K562 (cell line): ENCODE results near the gene SLC4A2. TPM values are rescaled to one million over a fixed set of nuclear protein-coding genes. Genes with fewer than 3 reads are reported as not detected.

ENCODE experiments used
- ATAC-seq: fragments of 200-7000 bp; cut with Tn5 transposase; 3 replicates; pipeline ENCODE4 v1.9.1; 2020; ENCODE audit warnings: moderate library complexity
- BruUV-seq: library from RNA; stranded (reverse); fragments of 400-500 nt; replicated peaks from 2 replicates; lab custom pipeline; 2021; lab: Mats Ljungman, UMichigan
- CTCF ChIA-PET: fragments of 300-600 bp; formaldehyde crosslinking; extraction: SDS; loops from one replicate; lab custom pipeline; 2021; ENCODE audit warnings: low intra/inter-chr PET ratio; lab: Yijun Ruan, JAX
- POLR2A ChIA-PET: fragments of 300-600, 350-650 bp; sonication (Branson Sonifier 250); formaldehyde crosslinking; extraction: SDS; loops from one replicate; lab custom pipeline; 2021; ENCODE audit warnings: antibody characterized with exemption, inconsistent platforms; lab: Yijun Ruan, JAX
- DNase-seq, 4 experiments: peaks; one replicate each; pipeline versions ENCODE4 v3.0.0 to v3.0.0-alpha.2; 2011 to 2018; ENCODE audit warnings: low spot score in 3 of 4, mixed read lengths in 3 of 4; ENCODE audit errors: extremely low read depth in 1 of 4
- FAIRE-seq: peaks from 2 replicates; lab custom pipeline; 2011; peaks lifted over from hg19 to GRCh38; lab: Jason Lieb, UNC
- H2AFZ ChIP-seq: 2 replicates; pipeline ENCODE4 v1.6.0; 2011; ENCODE audit warnings: low read depth, low read length, control low read depth, inconsistent platforms
- H3K27ac ChIP-seq: fragments of 200-600 bp; 3 replicates; pipeline ENCODE4 v1.8.0; 2011; ENCODE audit warnings: low read depth, mild to moderate bottlenecking, control low read depth, inconsistent platforms, low read length, moderate library complexity, mixed read lengths; ENCODE audit errors: extremely low read depth
- H3K27me3 ChIP-seq, 2 experiments: fragments of 300-600 bp in 1 of 2; 2 replicates in 1 of 2; 3 replicates in 1 of 2; pipeline versions ENCODE4 v1.6.0 to v1.8.0; 2011; ENCODE audit warnings: inconsistent platforms in 2 of 2, low read length in 2 of 2, mild to moderate bottlenecking in 1 of 2, mixed read lengths in 1 of 2, moderate library complexity in 1 of 2; ENCODE audit not compliant: control insufficient read depth in 2 of 2, insufficient read depth in 2 of 2
- H3K36me3 ChIP-seq: fragments of 300-600 bp; 3 replicates; pipeline ENCODE4 v1.8.0; 2011; ENCODE audit warnings: mild to moderate bottlenecking, low read length, inconsistent platforms; ENCODE audit not compliant: control insufficient read depth, insufficient read depth
- H3K4me1 ChIP-seq, 2 experiments: fragments of 200-600 bp in 1 of 2; replicated peaks in 1 of 2; 2 replicates in 1 of 2; 3 replicates in 1 of 2; pipeline versions ENCODE4 v1.5.1 to v1.8.0; 2011; ENCODE audit warnings: inconsistent platforms in 2 of 2, low read length in 2 of 2, mild to moderate bottlenecking in 1 of 2, mixed read lengths in 1 of 2, moderate library complexity in 1 of 2; ENCODE audit not compliant: control insufficient read depth in 2 of 2, insufficient read depth in 2 of 2
- H3K4me2 ChIP-seq: 2 replicates; pipeline ENCODE4 v1.6.1; 2011; ENCODE audit warnings: low read length, control low read depth, inconsistent platforms, mixed read lengths; ENCODE audit not compliant: insufficient read depth
- H3K4me3 ChIP-seq: fragments of 200-600 bp; sonication (generic), shearing (Covaris generic); 2 replicates; pipeline ENCODE4 v1.5.1; 2016; ENCODE audit warnings: control low read depth, inconsistent platforms
- H3K79me2 ChIP-seq: fragments of 200-600 bp; 3 replicates; pipeline ENCODE4 v1.8.0; 2011; ENCODE audit warnings: low read length, inconsistent platforms; ENCODE audit not compliant: control insufficient read depth, insufficient read depth
- H3K9ac ChIP-seq, 2 experiments: 2 replicates each; pipeline versions ENCODE4 v1.6.0 to v1.6.1; 2011; ENCODE audit warnings: low read depth in 2 of 2, low read length in 2 of 2, control low read depth in 1 of 2, inconsistent platforms in 1 of 2, mild to moderate bottlenecking in 1 of 2, mixed read lengths in 1 of 2; ENCODE audit not compliant: insufficient read depth in 1 of 2
- H3K9me1 ChIP-seq: one replicate; pipeline ENCODE4 v1.6.0; 2011; ENCODE audit warnings: inconsistent platforms, mild to moderate bottlenecking, low read length, moderate library complexity; ENCODE audit not compliant: control insufficient read depth, insufficient read depth
- H3K9me3 ChIP-seq: replicated peaks from 2 replicates; pipeline ENCODE4 v1.5.1; 2011; ENCODE audit warnings: low read depth, low read length, inconsistent platforms; ENCODE audit not compliant: control insufficient read depth, insufficient read depth
- H4K20me1 ChIP-seq: replicated peaks from 2 replicates; pipeline ENCODE4 v1.6.1; 2011; ENCODE audit warnings: low read length, inconsistent platforms, mixed read lengths; ENCODE audit not compliant: control insufficient read depth, insufficient read depth
- BCL6 ChIP-seq: fragments of 250-450 bp; sonication (Bioruptor Pico); IDR thresholded peaks from 2 replicates; pipeline ENCODE4 v1.4.0; 2020
- BCOR ChIP-seq: fragments of 450-650 bp; IDR thresholded peaks from 2 replicates; pipeline ENCODE4 v1.6.1; 2016
- CHD1 ChIP-seq: fragments of 200-600 bp; sonication (generic); IDR thresholded peaks from one replicate; pipeline ENCODE4 v1.6.1; 2012; ENCODE audit warnings: mild to moderate bottlenecking, moderate library complexity, low read length, inconsistent platforms
- ETV5 ChIP-seq: sonication (generic); formaldehyde crosslinking; IDR thresholded peaks from 2 replicates; pipeline ENCODE4 v1.4.0; 2020; ENCODE audit warnings: low read depth, mild to moderate bottlenecking, missing genetic modification reagents
- FOXK2 ChIP-seq, 2 experiments: fragments of 450-650 bp; IDR thresholded peaks in 1 of 2; conservative IDR thresholded peaks in 1 of 2; 2 replicates each; pipeline ENCODE4 v1.6.1; 2016; ENCODE audit warnings: low read depth in 2 of 2, mild to moderate bottlenecking in 1 of 2
- FUS ChIP-seq: fragments of 200-400 bp; formaldehyde crosslinking; optimal IDR thresholded peaks from 2 replicates; pipeline ENCODE3; 2017; ENCODE audit warnings: low read depth, low read length
- HCFC1 ChIP-seq: IDR thresholded peaks from 2 replicates; pipeline ENCODE4 v1.6.1; 2012; ENCODE audit warnings: low read depth, low read length, improper control_type of control experiment
- LCOR ChIP-seq: sonication (generic); formaldehyde crosslinking; IDR thresholded peaks from 2 replicates; pipeline ENCODE4 v1.8.0; 2022; ENCODE audit warnings: mild to moderate bottlenecking, missing genetic modification reagents
- PCBP1 ChIP-seq: fragments of 200-400 bp; formaldehyde crosslinking; IDR thresholded peaks from 2 replicates; pipeline ENCODE4 v1.6.1; 2018; ENCODE audit warnings: mild to moderate bottlenecking, low read depth, low read length; ENCODE audit not compliant: poor library complexity, severe bottlenecking
- PHB2 ChIP-seq: fragments of 450-650 bp; IDR thresholded peaks from 2 replicates; pipeline ENCODE4 v1.6.1; 2017; ENCODE audit warnings: low read depth
- RBBP5 ChIP-seq: fragments of 200-600 bp; sonication (generic); IDR thresholded peaks from 2 replicates; pipeline ENCODE4 v1.6.1; 2012; ENCODE audit warnings: borderline replicate concordance, mild to moderate bottlenecking, low read length, control low read depth, inconsistent platforms; ENCODE audit not compliant: insufficient read depth, poor library complexity, severe bottlenecking
- RBM39 ChIP-seq: fragments of 200-400 bp; formaldehyde crosslinking; optimal IDR thresholded peaks from 2 replicates; pipeline ENCODE3; 2018; ENCODE audit warnings: low read depth, low read length
- SMARCE1 ChIP-seq: fragments of 450-650 bp; IDR thresholded peaks from 2 replicates; pipeline ENCODE4 v1.7.1; 2016; ENCODE audit warnings: mild to moderate bottlenecking
- SNIP1 ChIP-seq: fragments of 450-650 bp; IDR thresholded peaks from 2 replicates; pipeline ENCODE4 v1.7.1; 2017; ENCODE audit warnings: low read depth, mild to moderate bottlenecking
- STAT6 ChIP-seq: sonication (generic); formaldehyde crosslinking; IDR thresholded peaks from 2 replicates; pipeline ENCODE4 v1.8.1; 2023; ENCODE audit warnings: mild to moderate bottlenecking, missing genetic modification reagents
- TEAD4 ChIP-seq, 2 experiments: sonication (generic) in 1 of 2; formaldehyde crosslinking in 1 of 2; IDR thresholded peaks; 2 replicates each; pipeline versions ENCODE4 v1.6.1 to v1.8.0; 2012 to 2022; ENCODE audit warnings: borderline replicate concordance in 1 of 2, inconsistent platforms in 1 of 2, low read length in 1 of 2, mild to moderate bottlenecking in 1 of 2, missing genetic modification reagents in 1 of 2
- ZNF174 ChIP-seq: fragments of 250-450 bp; sonication (Bioruptor Pico); IDR thresholded peaks from 2 replicates; pipeline ENCODE4 v1.4.0; 2020; ENCODE audit warnings: mild to moderate bottlenecking
- ZNF444 ChIP-seq: fragments of 250-450 bp; sonication (Bioruptor Pico); IDR thresholded peaks from 2 replicates; pipeline ENCODE4 v1.4.0; 2020; ENCODE audit warnings: mild to moderate bottlenecking, moderate library complexity
- ZNF583 ChIP-seq: fragments of 250-450 bp; sonication (Bioruptor Pico); IDR thresholded peaks from 2 replicates; pipeline ENCODE4 v1.4.0; 2020
- ZNF785 ChIP-seq: fragments of 250-450 bp; sonication (Bioruptor Pico); IDR thresholded peaks from 2 replicates; pipeline ENCODE4 v1.4.0; 2020; ENCODE audit warnings: mild to moderate bottlenecking
- WGBS: fragments of 100-300 bp; shearing (Covaris generic); methylation state at CpG from one replicate; pipeline ENCODE4 v1.1.6; 2016; ENCODE audit warnings: low coverage, mixed read lengths; ENCODE audit not compliant: insufficient coverage; ENCODE audit errors: missing lambda C conversion rate; 5-methylcytosine and 5-hydroxymethylcytosine counted together
- in situ Hi-C: fragments of 300-500 bp; cut with MboI; formaldehyde crosslinking; loops from 4 replicates; pipeline ENCODE4 v1.15.0; 2018; ENCODE audit warnings: inconsistent platforms, mixed read lengths
- intact Hi-C: fragments of 100-400 bp; cut with micrococcal nuclease; formaldehyde crosslinking; loops from 2 replicates; pipeline ENCODE4 v1.14.2; 2022
- polyA plus RNA-seq, 8 experiments: library from polyadenylated mRNA; depleted of rRNA in 4 of 8; stranded (reverse) in 5 of 8; unstranded in 3 of 8; fragments of >200 nt; fragmentation: Nextera tagmentation in 2 of 8; fragmentation: Illumina TruSeq in 1 of 8; extraction: Ambion mirVana in 2 of 8; extraction: Trizol in 1 of 8; gene quantifications; 2 replicates each; pipeline versions ENCODE4 v1.2.1 to v1.2.3, GENCODE V29; 2011 to 2014; ENCODE audit warnings: inconsistent platforms in 1 of 8, missing spikeins in 1 of 8
- total RNA-seq, 7 experiments: library from RNA; depleted of rRNA in 6 of 7; stranded (reverse); fragments of >200 nt in 6 of 7; fragmentation: Illumina TruSeq in 2 of 7; extraction: Trizol in 2 of 7; gene quantifications; 2 replicates each; pipeline versions ENCODE4 v1.2.1 to v1.2.3, GENCODE V29; 2011 to 2021; ENCODE audit warnings: low replicate concordance in 1 of 7

Gene SLC4A2
- total and polyA plus RNA-seq, 9 of the 15 experiments (the other 6 are each of a cell fraction or from before 2014, with no cell fraction given): 11.4 to 375 (median 130) TPM

- no TSS peak for BruUV-seq
- peak overlapping the region; percentile 85 to 91 for H3K9ac ChIP-seq
- TF ChIP-seq HCFC1 (no peak), FOXK2 (conservative IDR thresholded peaks at IDR 0.05 in 1 of 2, IDR thresholded peaks at IDR 0.05 in 1 of 2; ENCODE audit: low read depth in 2 of 2) (0 out of 4 replicates have a peak, but pooled peaks of 1 of the 2 experiments have one; percentile 14), RBM39 (peak; percentile 89), SMARCE1 (peak; percentile 46), RBBP5 (peak; percentile 29), ZNF174 (no peak), TEAD4 (IDR thresholded peaks at IDR 0.05; ENCODE audit: low read length) (no peak; the same call in 1 of the 2 replicates), TEAD4 (CRISPR knock-in tag; IDR thresholded peaks at IDR 0.05; ENCODE audit: borderline replicate concordance) (no peak), FUS (no peak), BCL6 (CRISPR knock-in tag) (no peak), STAT6 (CRISPR knock-in tag) (no peak), SNIP1 (no peak), CHD1 (peak; percentile 45), BCOR (peak; percentile 33; the same call in 1 of the 2 replicates), LCOR (CRISPR knock-in tag) (0 out of 2 replicates have a peak, but pooled peaks have one; percentile 25), ETV5 (CRISPR knock-in tag) (no peak), ZNF583 (CRISPR knock-in tag) (no peak), PHB2 (0 out of 2 replicates have a peak, but pooled peaks have one; percentile 60), ZNF444 (CRISPR knock-in tag) (no peak), ZNF785 (CRISPR knock-in tag) (no peak), PCBP1 (peak; percentile 34)
These were observed 2.1 kb downstream of the SLC4A2 start for GRCh38 chr7:151061213-151062110.

More at GRCh38 chr7:151061213-151062110, 2.1 kb downstream of the SLC4A2 start:
- CTCF ChIA-PET: interaction anchor here (0.7 kb wide), 1 partner anchor 52 kb away, joined by 5 read pairs; no protein-coding TSS in a partner anchor
- Histone ChIP-seq H3K9me3 (no peaks in the 10 kb centered on the region), H3K27me3 (no peaks in the 10 kb centered on the region), H3K79me2 (peaks cover 68% of the 10 kb centered on the region), H2AFZ (0 out of 2 replicates have a peak overlapping the region, but pooled peaks have one; percentile 10), H3K4me3 (peak overlapping the region; percentile 84), H4K20me1 (peaks cover 10% of the 10 kb centered on the region), H3K36me3 (peaks cover 41% of the 10 kb centered on the region), H3K27ac (peak overlapping the region; percentile 90), H3K4me1 (peaks cover 52 to 87% of the 10 kb centered on the region in 2 experiments), H3K4me2 (peak overlapping the region; percentile 94), H3K9me1 (no peaks in the 10 kb centered on the region)
- WGBS: 3% methylated on average over 32 of the region's 33 CpGs
- in situ Hi-C loops (no loop called here), intact Hi-C loops (loop anchor here (1.0 to 2.0 kb wide), 2 partner anchors 19 to 47 kb away; partner anchors contain the start of gene FASTK)
- FAIRE-seq (peak; percentile 42), ATAC-seq (peak; percentile 3), DNase-seq (peak; percentile 58 to 79 (median 65))
- POLR2A ChIA-PET: interaction anchor here (0.6 to 2.7 kb wide), 5 partner anchors 12 to 571 kb away, joined by 3 to 9 read pairs (median 7); partner anchors contain the start of genes ABCF2 and FASTK
